GM12891 (cell line): Measurements from ENCODE around the gene ZNF497.

Source experiments
- POLR2A ChIP-seq: IDR thresholded peaks from 2 replicates; pipeline ENCODE4 v1.6.1; 2011; ENCODE audit warnings: low read depth, low read length, control low read depth
- POLR2AphosphoS5 ChIP-seq: IDR thresholded peaks from 2 replicates; pipeline ENCODE4 v1.6.1; 2011; ENCODE audit warnings: low read depth, low read length, control low read depth
- POU2F2 ChIP-seq: IDR thresholded peaks from 2 replicates; pipeline ENCODE4 v1.6.1; 2011; ENCODE audit warnings: low read depth, mild to moderate bottlenecking, control low read depth, low read length, moderate library complexity
- SPI1 ChIP-seq: IDR thresholded peaks from 2 replicates; pipeline ENCODE4 v1.6.1; 2011; ENCODE audit warnings: low read depth, low read length, control low read depth
- TAF1 ChIP-seq: IDR thresholded peaks from 2 replicates; pipeline ENCODE4 v1.6.1; 2011; ENCODE audit warnings: low read depth, low read length, control low read depth

DNA sequence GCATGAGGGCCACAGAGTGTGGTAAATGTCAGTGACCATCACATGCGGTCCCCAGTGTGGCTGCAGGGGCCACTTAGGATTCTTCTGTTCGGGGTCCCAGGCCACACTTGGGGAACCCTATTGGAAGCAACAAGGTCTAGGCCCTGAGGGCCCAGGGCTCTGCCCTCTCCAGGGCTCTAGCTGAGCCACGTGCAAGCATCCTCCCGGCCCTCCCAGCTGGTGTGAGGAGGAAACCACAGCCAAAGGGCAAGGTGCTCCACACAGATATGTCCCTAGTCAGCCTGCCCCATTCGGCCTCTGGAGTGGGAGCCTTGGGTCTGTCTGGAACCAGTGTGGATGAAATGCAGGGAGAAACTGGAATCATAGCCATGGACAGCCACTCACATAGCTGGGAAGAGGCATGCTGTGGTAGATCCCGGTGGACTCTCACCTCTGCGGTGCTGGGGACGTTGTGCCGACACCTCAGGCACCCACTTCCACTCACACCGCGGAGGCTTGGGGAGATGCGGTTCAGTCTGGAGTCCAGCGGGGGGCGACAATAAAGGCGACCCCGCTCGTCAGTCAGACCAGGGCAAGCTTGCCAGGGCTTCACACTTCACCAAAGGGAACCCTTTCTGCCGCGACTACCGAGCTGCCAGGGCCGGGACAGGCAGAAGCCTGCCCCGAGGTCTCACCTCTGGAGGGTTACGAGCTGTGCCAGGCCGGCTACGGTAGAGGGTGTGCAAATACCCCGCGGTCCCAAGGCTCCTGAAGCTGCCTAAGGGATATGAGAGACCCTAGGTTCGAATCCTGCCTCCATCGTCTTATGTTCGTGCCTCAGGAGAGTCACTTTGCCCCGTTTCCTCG, 4.3 kb upstream of the ZNF497 start:
- TF ChIP-seq POU2F2 (no peak), POLR2AphosphoS5 (no peak), POLR2A (no peak), TAF1 (no peak), SPI1 (no peak)
